ENCODE results near the gene CHST13. TPM values are rescaled to one million over a fixed set of nuclear protein-coding genes. Genes with fewer than 3 reads are reported as not detected.

The CHST13 gene
- total RNA-seq, 1 experiment from 2014 or later, result not detected

- Histone ChIP-seq H3K27me3 (ENCODE audit: low read length) (0 out of 2 replicates have a peak, but pooled peaks cover 10% of the 10 kb centered on the region), H3K4me3 (ENCODE audit: low read length) (no peak overlapping the region), H4K20me1 (ENCODE audit: low read length) (no peaks in the 10 kb centered on the region), H3K79me2 (ENCODE audit: low read length) (no peaks in the 10 kb centered on the region), H3K4me1 (ENCODE audit: insufficient read depth, low read length) (no peaks in the 10 kb centered on the region), H2AFZ (ENCODE audit: low read length) (no peak overlapping the region), H3K36me3 (ENCODE audit: low read depth, low read length) (no peaks in the 10 kb centered on the region), H3F3A (ENCODE audit: low read length, unreplicated experiment) (no peaks in the 10 kb centered on the region), H3K9me3 (ENCODE audit: low read length) (no peaks in the 10 kb centered on the region), H3K9me2 (replicated peaks; ENCODE audit: low read length) (no peaks in the 10 kb centered on the region), H3K27ac (ENCODE audit: low read length) (no peak overlapping the region), H3K4me2 (ENCODE audit: low read length) (no peak overlapping the region), H3K9ac (ENCODE audit: low read length) (no peak overlapping the region)
- ATAC-seq (no peak), DNase-seq (no peak)
- TF ChIP-seq CTCF (conservative IDR thresholded peaks at IDR 0.05; ENCODE audit: low read depth, low read length) (no peak), EZH2 (IDR thresholded peaks at IDR 0.05; ENCODE audit: low read length, unreplicated experiment) (no peak), EZH2phosphoT487 (IDR thresholded peaks at IDR 0.05; ENCODE audit: borderline replicate concordance, low read length) (no peak)
- no TSS peak for BruUV-seq (replicated peaks)
- ChIA-PET POLR2A (ENCODE audit: unreplicated experiment) (no interaction called here), CTCF (no interaction called here)
- intact Hi-C loops (cut with micrococcal nuclease), result no loop called here
Observed at GRCh38 chr3:126548556-126549466, 24.9 kb downstream of the CHST13 start.

DNA sequence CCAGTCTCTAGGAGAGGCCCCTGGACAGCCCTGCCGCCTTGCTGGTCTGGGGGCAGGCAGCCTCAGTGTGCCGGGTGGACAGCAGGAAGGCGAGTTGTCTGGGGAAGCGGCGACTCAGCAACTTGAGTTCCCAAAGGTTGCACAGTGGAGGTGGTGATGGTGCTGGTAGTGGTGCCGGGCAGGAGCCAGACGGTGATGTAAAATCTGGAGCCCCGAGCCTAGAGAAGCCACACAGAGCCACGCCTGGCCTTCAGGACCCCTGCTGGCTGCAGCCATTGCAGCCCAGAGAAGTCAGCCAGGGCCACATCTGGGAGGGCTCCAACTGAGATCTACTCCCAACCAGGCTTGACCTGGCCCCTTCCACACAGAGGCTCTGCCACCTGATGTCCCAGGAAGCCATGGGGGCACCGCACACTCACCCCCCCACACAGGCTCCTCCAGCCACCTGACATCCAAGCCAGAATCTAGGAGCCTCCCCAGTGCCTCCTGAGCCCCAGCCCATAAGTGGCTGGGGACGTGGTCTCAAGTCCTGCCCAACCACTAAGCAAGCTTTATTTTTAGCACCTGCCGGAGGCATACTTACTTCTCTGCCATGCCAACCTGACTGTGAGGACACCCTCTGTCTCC lies 26.0 kb downstream of the CHST13 start:
- ATAC-seq (no peak), DNase-seq (no peak)
- BruUV-seq (replicated peaks), result no TSS peak
- H3K27ac ChIP-seq (ENCODE audit: low read length), result no peak overlapping the region
- H3K9ac ChIP-seq (ENCODE audit: low read length), result no peak overlapping the region
- H3K4me3 ChIP-seq (ENCODE audit: low read length), result no peak overlapping the region
- TF ChIP-seq EZH2 (IDR thresholded peaks at IDR 0.05; ENCODE audit: low read length, unreplicated experiment) (no peak), CTCF (conservative IDR thresholded peaks at IDR 0.05; ENCODE audit: low read depth, low read length) (no peak), EZH2phosphoT487 (IDR thresholded peaks at IDR 0.05; ENCODE audit: borderline replicate concordance, low read length) (no peak)
- intact Hi-C loops (cut with micrococcal nuclease), result no loop called here
- no peaks in the 10 kb centered on the region for H3K9me3 ChIP-seq (ENCODE audit: low read length)
- no peaks in the 10 kb centered on the region for H4K20me1 ChIP-seq (ENCODE audit: low read length)
- H3K79me2 ChIP-seq (ENCODE audit: low read length), result no peaks in the 10 kb centered on the region
- H2AFZ ChIP-seq (ENCODE audit: low read length), result no peak overlapping the region
- ChIA-PET POLR2A (ENCODE audit: unreplicated experiment) (no interaction called here), CTCF (no interaction called here)
- no peaks in the 10 kb centered on the region for H3K36me3 ChIP-seq (ENCODE audit: low read depth, low read length)
- H3F3A ChIP-seq (ENCODE audit: low read length, unreplicated experiment), result no peaks in the 10 kb centered on the region
- H3K4me2 ChIP-seq (ENCODE audit: low read length), result no peak overlapping the region
- H3K27me3 ChIP-seq (ENCODE audit: low read length), result 0 out of 2 replicates have a peak, but pooled peaks cover 10% of the 10 kb centered on the region
- H3K9me2 ChIP-seq (replicated peaks; ENCODE audit: low read length), result no peaks in the 10 kb centered on the region
- H3K4me1 ChIP-seq (ENCODE audit: insufficient read depth, low read length), result no peaks in the 10 kb centered on the region
